DMS153 treated with DMSO at 0.1 percent for 48 hours (cell line): Measurements from ENCODE around the gene CCDC85C.

Experiments used
- DNase-seq: peaks from one replicate; lab custom pipeline; 2025; ENCODE audit not compliant: unreplicated experiment; lab: John Stamatoyannopoulos, UW

The CCDC85C gene

DNA sequence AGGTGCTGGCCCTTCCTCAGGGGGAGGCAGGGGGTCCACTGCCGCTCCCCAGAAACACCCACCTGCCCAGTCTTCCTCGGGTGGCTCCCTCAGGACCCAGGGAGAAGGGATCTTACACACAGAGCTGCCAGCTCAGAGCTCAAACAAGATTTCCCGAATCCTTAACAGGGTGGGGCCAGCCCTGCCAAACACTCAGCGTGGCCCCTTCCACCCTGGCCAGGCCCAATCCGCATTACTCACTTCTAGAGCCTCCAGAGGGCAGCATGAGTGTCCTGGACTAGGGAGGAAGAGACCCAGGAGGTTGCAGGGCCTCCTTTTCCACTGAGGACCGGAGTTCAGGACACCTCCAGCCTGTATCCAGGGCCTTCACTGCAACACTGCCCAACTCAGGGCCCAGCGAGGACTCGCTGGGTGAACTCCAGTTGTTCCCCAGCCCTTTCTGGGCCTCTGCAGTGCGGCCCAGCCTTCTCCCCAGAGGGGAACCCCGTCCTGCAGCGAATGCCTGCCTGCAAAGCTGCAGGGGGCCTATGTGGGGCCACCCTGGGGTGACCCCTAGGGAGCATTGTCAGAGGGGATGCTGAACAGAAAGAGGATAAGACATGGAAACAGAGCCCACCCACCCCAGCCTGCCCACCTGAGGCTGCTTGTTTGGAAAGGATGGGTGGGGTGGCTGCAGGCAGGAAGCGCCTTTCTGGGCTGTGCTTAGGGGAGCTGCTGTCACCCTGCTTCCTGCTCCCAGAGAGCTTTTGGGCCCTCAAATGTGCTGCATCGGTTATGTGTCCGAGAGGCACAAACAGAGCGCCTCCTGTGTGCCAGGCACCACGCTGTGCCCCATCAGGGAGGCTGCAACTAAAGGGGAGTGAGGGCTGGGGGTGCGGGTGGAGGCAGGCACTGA, 79.0 kb downstream of the CCDC85C start:
- DNase-seq: no peak

DNA sequence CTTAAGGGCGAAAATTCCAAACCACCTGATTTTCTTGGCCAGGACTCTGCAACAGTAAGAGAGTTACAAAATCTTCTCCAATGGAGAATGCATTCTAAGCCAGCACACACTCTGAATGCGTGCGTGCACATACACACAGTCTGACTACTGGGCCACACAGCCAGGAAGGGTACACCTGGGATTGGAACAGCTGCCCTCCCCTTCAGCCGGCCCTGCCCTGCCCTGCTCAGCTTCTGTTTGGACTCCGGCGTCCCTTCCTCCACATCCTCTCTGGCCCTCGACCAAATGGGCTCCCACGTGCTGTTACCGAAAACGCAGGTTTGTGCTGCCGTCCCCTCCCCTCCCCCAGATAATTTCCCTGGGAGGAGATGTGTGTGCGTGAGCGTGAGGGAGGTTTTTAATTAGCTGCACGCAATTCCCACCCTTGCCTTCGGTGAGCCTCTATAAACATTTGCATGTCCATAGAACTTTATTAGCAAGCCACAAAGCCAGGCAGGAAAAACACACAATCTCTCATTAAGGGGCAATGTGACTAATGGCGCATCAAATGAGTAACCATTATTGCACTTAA, 79.8 kb downstream of the CCDC85C start:
- no peak for DNase-seq

- no peak for DNase-seq
Observed at GRCh38 chr14:99523704-99524055, 80.3 kb downstream of the CCDC85C start.

- DNase-seq: no peak
Observed at GRCh38 chr14:99522934-99523703, 80.9 kb downstream of the CCDC85C start.

- DNase-seq: no peak
Observed at GRCh38 chr14:99522457-99522891, 81.5 kb downstream of the CCDC85C start.

- no peak for DNase-seq
Observed at GRCh38 chr14:99522025-99522401, 82.0 kb downstream of the CCDC85C start.

GRCh38 chr14:99521176-99522024, 82.6 kb downstream of the CCDC85C start:
- DNase-seq: no peak

DNA sequence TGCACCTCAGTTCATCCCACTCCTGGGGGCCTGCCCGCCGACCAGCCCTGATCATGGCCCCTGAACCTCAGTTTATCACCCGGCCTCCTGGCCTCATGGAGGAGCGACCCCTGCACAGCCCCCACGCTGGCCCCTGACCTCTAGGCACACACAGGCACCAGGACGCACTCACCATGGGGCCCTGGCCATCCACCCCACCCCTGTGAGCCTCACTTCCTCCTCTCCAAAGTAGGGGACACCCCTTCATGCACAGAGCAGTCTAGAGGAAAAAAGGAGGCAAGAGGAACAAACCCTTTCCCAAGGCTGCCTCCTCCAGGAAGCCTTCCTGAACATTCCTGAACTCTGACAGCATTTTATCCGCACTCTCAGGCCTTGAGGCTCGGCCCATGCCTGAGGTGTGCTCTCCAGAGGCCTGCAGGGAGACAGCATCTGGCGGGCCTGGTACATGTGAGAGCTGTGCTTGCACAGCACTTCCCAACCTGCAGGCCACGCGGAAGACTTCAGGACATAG, 83.4 kb downstream of the CCDC85C start:
- no peak for DNase-seq

DNA sequence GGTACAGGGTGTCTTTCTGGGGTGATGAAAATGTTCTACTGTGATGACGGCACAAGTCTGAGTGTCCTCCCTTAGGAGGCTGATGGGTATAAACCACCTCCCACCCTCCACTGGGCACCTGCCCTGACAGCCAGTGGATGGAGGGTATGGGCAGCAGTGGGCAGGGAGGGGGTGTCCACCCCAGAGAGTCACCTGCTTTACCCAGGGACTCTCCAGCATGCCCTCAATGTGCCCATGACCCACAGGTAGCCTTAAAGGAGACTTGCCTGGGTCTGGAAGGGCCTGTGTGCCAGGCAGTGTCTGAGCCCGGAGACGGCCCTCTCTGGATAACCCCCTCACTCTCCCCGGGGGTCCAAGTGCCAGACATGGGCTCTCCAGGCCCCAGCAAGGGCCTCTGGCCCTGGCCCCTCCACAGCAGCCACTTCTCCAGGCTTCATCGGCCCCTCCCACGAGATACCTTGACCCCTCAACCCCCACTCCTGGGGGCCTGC, 84.0 kb downstream of the CCDC85C start:
- no peak for DNase-seq

DNA sequence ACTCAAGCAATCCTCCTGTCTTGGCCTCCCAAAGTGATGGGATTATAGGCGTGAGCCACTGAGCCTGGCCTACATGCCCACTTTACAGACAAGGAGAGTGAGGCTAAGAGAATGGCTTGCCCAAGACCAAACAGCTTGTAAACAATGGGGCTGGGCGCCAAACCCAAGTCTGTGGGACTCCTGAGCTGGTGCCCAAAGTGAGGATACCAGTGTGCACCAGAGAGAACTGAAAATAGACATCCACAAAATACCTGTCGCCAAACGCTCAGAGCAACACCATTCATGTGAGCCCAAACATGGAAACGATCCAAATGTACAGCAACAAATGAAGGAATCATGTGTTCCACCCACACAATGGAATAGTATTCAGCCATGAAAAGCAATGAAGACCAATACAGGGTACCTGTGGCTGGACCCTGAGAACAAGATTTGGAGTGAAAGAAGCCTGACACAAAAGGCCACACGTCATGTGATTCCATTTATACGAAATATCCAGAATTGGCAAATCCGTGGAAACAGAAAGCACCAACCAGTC, 84.6 kb downstream of the CCDC85C start:
- DNase-seq: no peak

GRCh38 chr14:99518441-99519346, 85.3 kb downstream of the CCDC85C start:
- no peak for DNase-seq

DNA sequence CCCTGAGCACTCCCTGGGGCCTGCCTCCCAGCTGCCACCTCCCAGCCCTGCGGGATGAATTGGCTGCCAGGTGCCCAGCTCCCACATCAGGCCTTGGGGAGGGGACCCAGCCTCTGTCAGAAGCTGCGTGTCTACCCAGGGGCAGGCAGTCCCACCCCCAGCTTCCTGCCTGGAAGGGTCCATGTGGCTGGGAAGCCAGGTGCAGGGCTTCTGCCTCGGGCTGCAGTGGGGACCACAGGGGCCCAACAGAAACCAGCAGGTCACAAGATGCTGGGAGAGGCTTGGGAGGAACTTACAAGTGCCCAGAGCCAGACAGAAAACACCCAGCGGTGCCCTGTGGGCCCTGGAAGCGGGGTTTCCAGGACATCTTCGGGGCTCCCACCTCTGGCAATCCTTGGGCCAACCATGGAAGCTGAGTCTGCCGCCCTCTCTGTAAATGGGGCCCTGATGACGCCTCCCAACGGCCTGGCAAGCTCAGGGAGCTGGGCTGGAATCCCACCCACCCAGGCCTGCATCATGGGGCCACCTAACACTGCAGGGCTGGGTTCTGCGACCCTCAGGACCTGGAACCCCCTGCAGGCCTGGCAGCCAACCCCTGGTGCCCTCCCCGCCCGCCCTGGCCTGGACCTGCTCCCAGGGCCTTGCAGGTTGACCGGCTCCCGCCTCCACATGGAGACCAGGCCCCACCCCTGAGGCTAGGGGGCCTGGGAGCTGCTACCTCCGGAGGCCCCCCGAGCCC, 86.2 kb downstream of the CCDC85C start:
- DNase-seq: no peak

DNA sequence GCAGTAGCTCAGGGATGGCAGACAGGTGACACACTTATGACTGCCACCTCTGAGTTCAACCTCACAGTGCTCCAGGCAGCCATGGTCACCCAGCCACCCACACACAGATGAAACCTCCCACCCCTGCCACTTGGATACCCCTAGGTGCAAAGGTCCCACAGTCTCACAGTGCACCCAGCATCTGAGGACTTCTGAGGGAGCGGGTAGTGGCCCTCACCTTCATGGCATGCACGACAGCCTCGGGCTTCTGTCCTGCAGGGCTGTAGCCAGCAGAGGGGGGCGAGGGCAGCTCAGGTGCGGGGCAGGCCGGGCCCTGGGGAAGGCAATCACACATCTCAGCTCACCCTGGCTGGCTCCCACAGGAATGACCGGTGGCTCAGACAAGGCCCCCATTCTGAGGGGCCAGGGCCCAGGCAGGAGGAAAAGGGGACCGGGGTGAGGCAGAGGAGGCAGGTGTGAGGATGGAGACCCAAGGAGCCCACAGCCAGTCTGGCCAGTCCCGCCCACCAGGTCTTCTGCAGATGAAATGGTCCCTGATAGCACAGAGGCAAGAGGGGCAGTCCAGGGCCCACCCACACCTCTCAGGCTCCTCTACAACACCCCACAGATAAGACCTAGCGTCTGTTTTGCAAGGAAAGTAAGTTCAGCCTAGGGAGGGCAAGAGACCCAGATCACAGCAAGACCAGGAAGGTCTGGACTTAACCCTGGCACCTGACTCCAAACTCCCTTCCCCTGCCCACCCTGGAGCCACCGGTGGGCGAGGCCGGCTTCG, 87.0 kb downstream of the CCDC85C start:
- no peak for DNase-seq

GRCh38 chr14:99516156-99516870, 87.7 kb downstream of the CCDC85C start:
- no peak for DNase-seq

DNA sequence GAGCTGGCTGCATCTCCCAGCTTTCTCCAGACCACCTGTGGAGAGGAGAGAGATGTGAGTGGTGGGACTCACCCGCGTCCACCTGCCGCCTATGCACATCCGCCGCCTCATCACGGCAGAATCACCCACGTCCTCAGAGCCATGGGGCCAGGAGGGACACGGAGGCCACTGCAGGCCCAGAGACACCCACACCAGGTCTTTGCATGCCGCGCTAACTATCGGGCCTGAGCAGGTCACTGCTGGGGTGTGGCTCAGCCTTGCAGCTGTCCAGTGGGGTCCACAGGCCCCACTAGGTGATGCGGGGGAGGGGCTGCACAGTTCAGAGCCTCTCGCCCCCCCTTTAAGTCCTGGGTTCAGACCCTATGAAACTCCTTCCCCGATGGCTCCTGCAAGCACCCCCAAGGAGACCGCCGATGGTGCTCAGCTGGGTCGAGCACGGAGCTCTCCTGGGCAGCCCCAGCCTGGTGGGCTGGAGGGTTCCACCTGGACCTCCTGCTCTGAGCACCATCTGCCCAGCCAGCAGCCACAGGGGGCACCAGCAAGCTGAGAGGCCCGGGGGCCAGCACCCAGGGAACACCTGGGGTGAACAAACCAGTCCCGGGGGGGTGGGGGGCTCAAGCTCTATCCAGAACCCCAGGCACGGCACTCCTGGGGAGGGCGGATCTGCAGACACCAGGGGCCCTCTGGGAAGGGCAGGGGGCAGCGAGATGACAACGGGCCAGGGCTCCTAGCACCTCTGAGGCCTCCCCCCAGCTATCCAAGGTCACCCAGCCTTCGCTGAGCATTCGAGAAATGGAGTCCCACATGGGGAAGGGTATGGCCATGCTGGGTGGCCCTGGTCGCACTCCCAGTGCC, 88.5 kb downstream of the CCDC85C start:
- DNase-seq: no peak

GRCh38 chr14:99514552-99515300, 89.3 kb downstream of the CCDC85C start:
- DNase-seq: no peak
